DND-41 (cell line): ENCODE results near the gene ANO2.
"Not testable (repeated sequence)": the region's sequence is repeated elsewhere in the genome, so short reads cannot be mapped to it uniquely, and the experiment has no call there.

ENCODE experiments used
- ATAC-seq: fragments of 200-7000 bp; cut with Tn5 transposase; 3 replicates; pipeline ENCODE4 v1.9.1; 2021; ENCODE audit warnings: low read depth; ENCODE audit not compliant: insufficient read depth
- DNase-seq: peaks from one replicate; pipeline ENCODE4 v3.0.0-alpha.2; 2020
- H2AFZ ChIP-seq: 2 replicates; pipeline ENCODE4 v1.6.0; 2012; ENCODE audit warnings: low read depth, low read length
- H3K27ac ChIP-seq: 2 replicates; pipeline ENCODE4 v1.5.1; 2012; ENCODE audit warnings: low read length, inconsistent platforms
- H3K27me3 ChIP-seq: fragments of 200-600 bp; sonication (generic); 2 replicates; pipeline ENCODE4 v1.6.0; 2012; ENCODE audit warnings: low read length, mild to moderate bottlenecking, inconsistent platforms; ENCODE audit not compliant: insufficient read depth, poor library complexity
- H3K36me3 ChIP-seq: 2 replicates; pipeline ENCODE4 v1.5.1; 2012; ENCODE audit warnings: low read length, inconsistent platforms; ENCODE audit not compliant: insufficient read depth
- H3K4me1 ChIP-seq: 2 replicates; pipeline ENCODE4 v1.5.1; 2012; ENCODE audit warnings: mild to moderate bottlenecking, low read length; ENCODE audit not compliant: insufficient read depth
- H3K4me2 ChIP-seq: 2 replicates; pipeline ENCODE4 v1.6.0; 2012; ENCODE audit warnings: mild to moderate bottlenecking, moderate library complexity, low read length, inconsistent platforms; ENCODE audit not compliant: insufficient read depth
- H3K4me3 ChIP-seq, 2 experiments: fragments of 200-600 bp in 1 of 2; shearing (Covaris generic) in 1 of 2; 2 replicates each; pipeline ENCODE4 v1.5.1; 2012 to 2016; ENCODE audit warnings: inconsistent platforms in 2 of 2, low read length in 2 of 2, mild to moderate bottlenecking in 2 of 2, low read depth in 1 of 2, moderate library complexity in 1 of 2
- H3K79me2 ChIP-seq: 2 replicates; pipeline ENCODE4 v1.6.0; 2012; ENCODE audit warnings: low read length, inconsistent platforms; ENCODE audit not compliant: insufficient read depth
- H3K9ac ChIP-seq: 2 replicates; pipeline ENCODE4 v1.6.0; 2012; ENCODE audit warnings: low read depth, mild to moderate bottlenecking, inconsistent platforms, low read length, moderate library complexity
- H3K9me3 ChIP-seq: 2 replicates; pipeline ENCODE4 v1.5.1; 2012; ENCODE audit warnings: low read length, moderate library complexity, mild to moderate bottlenecking, inconsistent platforms; ENCODE audit not compliant: insufficient read depth, severe bottlenecking
- H4K20me1 ChIP-seq: 2 replicates; pipeline ENCODE4 v1.6.0; 2012; ENCODE audit warnings: low read length; ENCODE audit not compliant: insufficient read depth
- CTCF ChIP-seq: IDR thresholded peaks from 2 replicates; pipeline ENCODE4 v1.5.1; 2012; ENCODE audit warnings: borderline replicate concordance, low read length, moderate library complexity, mild to moderate bottlenecking; ENCODE audit not compliant: poor library complexity, severe bottlenecking; ENCODE audit errors: extremely low read depth
- EZH2 ChIP-seq: IDR thresholded peaks from 3 replicates; pipeline ENCODE4 v1.6.1; 2012; ENCODE audit warnings: borderline replicate concordance, low read depth, mild to moderate bottlenecking, moderate library complexity, low read length, inconsistent platforms; ENCODE audit not compliant: severe bottlenecking

The ANO2 gene

GRCh38 chr12:5888816-5889315 lies 56.2 kb downstream of the ANO2 start:
- Histone ChIP-seq H3K27ac (no peak overlapping the region), H3K79me2 (no peaks in the 10 kb centered on the region), H3K4me2 (no peak overlapping the region), H2AFZ (no peak overlapping the region), H3K4me1 (no peaks in the 10 kb centered on the region), H3K9ac (no peak overlapping the region), H3K9me3 (no peaks in the 10 kb centered on the region), H3K27me3 (peaks cover 4% of the 10 kb centered on the region), H4K20me1 (no peaks in the 10 kb centered on the region), H3K4me3 (no peak overlapping the region), H3K36me3 (no peaks in the 10 kb centered on the region)
- TF ChIP-seq EZH2 (no peak), CTCF (no peak)
- ATAC-seq (no peak), DNase-seq (no peak)

- not testable (repeated sequence) for H3K4me1 ChIP-seq, H4K20me1 ChIP-seq, H3K4me3 ChIP-seq, ATAC-seq, H3K27me3 ChIP-seq, H3K79me2 ChIP-seq, H3K27ac ChIP-seq, H3K9ac ChIP-seq, H3K9me3 ChIP-seq, DNase-seq, H3K36me3 ChIP-seq, H3K4me2 ChIP-seq, H2AFZ ChIP-seq
These were observed 57.2 kb downstream of the ANO2 start for GRCh38 chr12:5887819-5888218.

- H3K4me2 ChIP-seq, result no peak overlapping the region
- no peaks in the 10 kb centered on the region for H3K9me3 ChIP-seq
- H4K20me1 ChIP-seq, result no peaks in the 10 kb centered on the region
- ATAC-seq, result no peak
- no peaks in the 10 kb centered on the region for H3K79me2 ChIP-seq
- no peak for DNase-seq
- no peak overlapping the region for H3K9ac ChIP-seq
- peaks cover 10% of the 10 kb centered on the region for H3K27me3 ChIP-seq
- TF ChIP-seq CTCF, result no peak
- TF ChIP-seq EZH2, result no peak
- H2AFZ ChIP-seq, result no peak overlapping the region
- H3K27ac ChIP-seq, result no peak overlapping the region
- H3K36me3 ChIP-seq, result no peaks in the 10 kb centered on the region
- no peak overlapping the region for H3K4me3 ChIP-seq
- no peaks in the 10 kb centered on the region for H3K4me1 ChIP-seq
These were observed 60.2 kb downstream of the ANO2 start for GRCh38 chr12:5884866-5885265.

- Histone ChIP-seq H3K4me2 (no peak overlapping the region), H4K20me1 (no peaks in the 10 kb centered on the region), H3K27me3 (peaks cover 10% of the 10 kb centered on the region), H3K4me1 (no peaks in the 10 kb centered on the region), H3K9me3 (no peaks in the 10 kb centered on the region), H3K36me3 (no peaks in the 10 kb centered on the region), H3K27ac (no peak overlapping the region), H3K79me2 (no peaks in the 10 kb centered on the region), H2AFZ (no peak overlapping the region), H3K9ac (no peak overlapping the region), H3K4me3 (no peak overlapping the region)
- ATAC-seq (no peak), DNase-seq (no peak)
- TF ChIP-seq CTCF (no peak), EZH2 (no peak)
These were observed 60.8 kb downstream of the ANO2 start for GRCh38 chr12:5884285-5884684.
